ENCODE measurements around the gene SPRING1. TPM values are rescaled to one million over a fixed set of nuclear protein-coding genes. Genes with fewer than 3 reads are reported as not detected.

Gene SPRING1
- total and polyA plus RNA-seq, 2 donors (not counting 1 experiment from before 2014, with no cell fraction given): 12.9 to 43.7 TPM

DNA sequence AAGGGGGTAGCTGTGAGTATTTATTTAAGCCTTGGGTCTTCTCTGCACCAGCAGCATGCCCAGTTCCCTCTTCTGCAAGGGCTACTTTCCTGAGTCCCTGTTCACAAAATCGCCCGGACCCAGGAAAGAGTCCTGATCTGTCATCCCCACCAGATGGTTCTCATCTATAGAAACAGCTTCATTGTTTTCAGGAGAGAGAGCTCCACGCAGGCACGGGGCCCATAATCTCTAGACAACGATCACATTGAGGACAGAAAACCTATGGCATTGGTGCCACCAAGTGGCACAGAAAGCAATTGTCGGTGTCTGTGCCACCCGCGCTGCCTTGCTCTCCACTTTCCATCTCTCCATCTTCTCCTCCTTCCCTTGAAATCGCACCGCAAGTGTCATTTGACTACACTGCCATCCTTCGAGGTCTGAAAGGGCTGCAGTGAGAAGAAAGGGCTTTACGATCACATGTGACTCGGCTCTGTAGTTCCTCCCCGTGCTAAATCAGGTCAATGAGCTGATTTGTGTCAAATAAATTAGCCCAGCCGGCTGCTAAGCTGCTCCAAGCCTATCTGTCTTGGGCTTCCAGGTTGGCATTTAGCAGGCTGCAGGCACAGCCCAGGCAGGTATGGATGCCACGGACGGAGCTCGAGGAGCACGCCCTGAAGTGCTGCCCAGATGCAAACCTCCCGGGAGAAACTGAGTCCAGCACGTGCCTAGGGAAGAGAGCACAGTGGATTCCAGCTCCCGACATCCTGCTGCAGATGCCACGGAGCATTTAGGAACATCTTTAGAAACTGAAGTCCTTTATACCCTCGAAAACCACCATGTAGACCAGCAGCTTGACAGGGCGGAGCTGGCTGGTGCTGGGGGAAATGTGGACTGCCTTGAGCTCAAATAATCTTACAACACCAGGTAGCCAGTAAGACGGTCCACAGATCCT lies 28.8 kb downstream of the SPRING1 start:
- POLR2A ChIA-PET: interaction anchor here (0.6 to 1.1 kb wide), 4 partner anchors 109 to 176 kb away, joined by 3 to 11 read pairs (median 4); no protein-coding TSS in a partner anchor
- H3K27me3 ChIP-seq (replicated peaks in 1 of 4; ENCODE audit: control extremely low read depth in 1 of 4, control insufficient read depth in 3 of 4, insufficient read depth in 4 of 4, low read length in 3 of 4): peaks cover 0 to 8% (median 3%) of the 10 kb centered on the region in 4 experiments
- H3K79me2 ChIP-seq (ENCODE audit: control insufficient read depth, insufficient read depth, low read length): no peaks in the 10 kb centered on the region
- H2AFZ ChIP-seq (ENCODE audit: insufficient read depth, low read depth, low read length, poor library complexity, severe bottlenecking): peak overlapping the region; percentile 52
- DNase-seq (peak; percentile 73), ATAC-seq (ENCODE audit: low read depth) (peak; percentile 81)
- H3K36me3 ChIP-seq (replicated peaks in 1 of 2; ENCODE audit: control extremely low read depth in 1 of 2, control insufficient read depth in 1 of 2, extremely low read depth in 1 of 2, insufficient read depth in 2 of 2, low read length in 1 of 2): no peaks in the 10 kb centered on the region
- no peaks in the 10 kb centered on the region for H3K9me3 ChIP-seq (ENCODE audit: control extremely low read depth in 1 of 3, control insufficient read depth in 2 of 3, insufficient read depth in 1 of 3, low read length in 2 of 3)
- H3K4me3 ChIP-seq (ENCODE audit: control extremely low read depth in 1 of 5, extremely low read depth in 1 of 5, insufficient read depth in 1 of 5, low read depth in 2 of 5, low read length in 4 of 5): peak overlapping the region in 2 of 5 experiments; percentile 3 to 5
- H4K20me1 ChIP-seq (ENCODE audit: control insufficient read depth, insufficient read depth, low read length, poor library complexity, severe bottlenecking): no peaks in the 10 kb centered on the region
- Mint-ChIP-seq H3K4me1 (peaks cover 30% of the 10 kb centered on the region), H3K27me3 (peaks cover 9% of the 10 kb centered on the region), H3K4me3 (peak overlapping the region; percentile 54), H3K9me3 (ENCODE audit: insufficient read depth) (no peaks in the 10 kb centered on the region), H3K27ac (no peak overlapping the region)
- 29% methylated on average over 23 of the region's 26 CpGs for WGBS (ENCODE audit: insufficient coverage)
- peaks cover 20 to 24% of the 10 kb centered on the region in 2 donors for H3K4me1 ChIP-seq (ENCODE audit: control insufficient read depth in 2 of 2, insufficient read depth in 2 of 2, low read length in 2 of 2)
- H3K4me2 ChIP-seq (replicated peaks; ENCODE audit: low read depth, low read length, poor library complexity, severe bottlenecking): peak overlapping the region; percentile 67
- CTCF ChIA-PET: interaction anchor here (0.6 to 3.1 kb wide), 54 partner anchors 9 to 1774 kb away, joined by 3 to 69 read pairs (median 4); partner anchors contain the start of genes HRK and MAP1LC3B2
- intact Hi-C loops (cut with micrococcal nuclease): loop anchor here (1.0 to 10.0 kb wide), 4 partner anchors 434 to 711 kb away; partner anchors contain the start of gene MED13L
- no peak overlapping the region for H3K27ac ChIP-seq (ENCODE audit: low read length in 2 of 2)
- peak overlapping the region; percentile 24 for H3K9ac ChIP-seq (ENCODE audit: low read length)
- TF ChIP-seq EZH2 (IDR thresholded peaks at IDR 0.05; ENCODE audit: borderline replicate concordance, insufficient read depth, low read depth, low read length, poor library complexity, severe bottlenecking): no peak
- TF ChIP-seq, protein P1, sequence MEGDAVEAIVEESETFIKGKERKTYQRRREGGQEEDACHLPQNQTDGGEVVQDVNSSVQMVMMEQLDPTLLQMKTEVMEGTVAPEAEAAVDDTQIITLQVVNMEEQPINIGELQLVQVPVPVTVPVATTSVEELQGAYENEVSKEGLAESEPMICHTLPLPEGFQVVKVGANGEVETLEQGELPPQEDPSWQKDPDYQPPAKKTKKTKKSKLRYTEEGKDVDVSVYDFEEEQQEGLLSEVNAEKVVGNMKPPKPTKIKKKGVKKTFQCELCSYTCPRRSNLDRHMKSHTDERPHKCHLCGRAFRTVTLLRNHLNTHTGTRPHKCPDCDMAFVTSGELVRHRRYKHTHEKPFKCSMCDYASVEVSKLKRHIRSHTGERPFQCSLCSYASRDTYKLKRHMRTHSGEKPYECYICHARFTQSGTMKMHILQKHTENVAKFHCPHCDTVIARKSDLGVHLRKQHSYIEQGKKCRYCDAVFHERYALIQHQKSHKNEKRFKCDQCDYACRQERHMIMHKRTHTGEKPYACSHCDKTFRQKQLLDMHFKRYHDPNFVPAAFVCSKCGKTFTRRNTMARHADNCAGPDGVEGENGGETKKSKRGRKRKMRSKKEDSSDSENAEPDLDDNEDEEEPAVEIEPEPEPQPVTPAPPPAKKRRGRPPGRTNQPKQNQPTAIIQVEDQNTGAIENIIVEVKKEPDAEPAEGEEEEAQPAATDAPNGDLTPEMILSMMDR (IDR thresholded peaks at IDR 0.05): peak; percentile 81

Measured in B cell (primary cell).